ENCODE results near the gene KCNA3. TPM values are rescaled to one million over a fixed set of nuclear protein-coding genes. Genes with fewer than 3 reads are reported as not detected.

The KCNA3 gene
- polyA plus RNA-seq, 4 donors = 0.06 to 0.45 (median 0.27) TPM; not detected in 1

DNA sequence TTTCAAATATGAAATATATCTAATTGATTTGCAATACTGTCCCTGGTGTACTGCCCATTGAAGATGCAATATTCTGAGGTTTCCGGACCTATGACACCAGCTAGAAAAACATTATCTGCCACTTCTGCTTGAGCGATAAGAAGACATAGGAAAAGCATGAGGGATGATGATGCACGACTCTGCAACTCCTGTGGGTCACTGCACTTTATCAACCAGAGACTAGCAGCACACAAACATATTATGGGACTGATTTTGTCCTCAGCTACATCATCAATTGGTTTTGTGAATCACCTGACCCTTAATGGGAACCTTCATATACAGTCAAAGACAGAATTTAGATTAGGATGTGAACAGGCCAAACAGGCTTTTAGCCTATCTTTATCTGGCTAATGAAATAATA lies 13.8 kb upstream of the KCNA3 start:
- no peaks in the 10 kb centered on the region for H3K27me3 ChIP-seq (ENCODE audit: control insufficient read depth in 3 of 3, insufficient read depth in 3 of 3, low read length in 3 of 3)
- no peaks in the 10 kb centered on the region for H3K36me3 ChIP-seq (ENCODE audit: control insufficient read depth in 3 of 3, insufficient read depth in 2 of 3, low read depth in 1 of 3, low read length in 3 of 3)
- FAIRE-seq (no peak), DNase-seq (no peak)
- no peak overlapping the region for H3K4me3 ChIP-seq (ENCODE audit: low read depth in 1 of 3, low read length in 3 of 3)
- no peaks in the 10 kb centered on the region for H3K9me3 ChIP-seq (ENCODE audit: control insufficient read depth in 2 of 2, insufficient read depth in 1 of 2, low read depth in 1 of 2, low read length in 1 of 2)
- no peaks in the 10 kb centered on the region for H3K4me1 ChIP-seq (ENCODE audit: control insufficient read depth in 3 of 3, insufficient read depth in 2 of 3, low read depth in 1 of 3, low read length in 2 of 3)
- WGBS, 3 donors = 76 to 82% (median 79%) methylated on average over 3 of the region's 3 CpGs
- H3K27ac ChIP-seq (ENCODE audit: low read depth in 1 of 3, low read length in 2 of 3) = no peak overlapping the region

DNA sequence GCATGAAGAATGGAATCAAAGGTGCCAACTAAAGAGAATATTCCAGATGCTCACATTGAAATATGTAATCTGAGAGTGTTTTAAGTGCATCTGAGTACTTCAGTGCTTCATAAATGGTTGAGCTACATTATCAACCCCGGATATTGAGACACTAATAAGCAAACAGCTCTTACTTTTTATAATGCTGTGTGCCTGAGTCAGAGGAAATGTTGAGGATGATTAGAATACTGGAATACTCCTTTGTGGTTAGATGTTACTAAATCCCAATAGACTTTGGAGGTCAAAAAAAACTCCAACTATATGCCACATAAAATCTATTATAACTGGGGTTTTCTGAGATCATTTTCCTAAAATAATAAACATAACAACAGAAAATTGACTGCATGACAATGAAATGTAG lies 12.5 kb upstream of the KCNA3 start:
- Histone ChIP-seq H3K36me3 (ENCODE audit: control insufficient read depth in 3 of 3, insufficient read depth in 2 of 3, low read depth in 1 of 3, low read length in 3 of 3) (no peaks in the 10 kb centered on the region), H3K4me1 (ENCODE audit: control insufficient read depth in 3 of 3, insufficient read depth in 2 of 3, low read depth in 1 of 3, low read length in 2 of 3) (no peaks in the 10 kb centered on the region), H3K9me3 (ENCODE audit: control insufficient read depth in 2 of 2, insufficient read depth in 1 of 2, low read depth in 1 of 2, low read length in 1 of 2) (no peaks in the 10 kb centered on the region), H3K27ac (ENCODE audit: low read depth in 1 of 3, low read length in 2 of 3) (no peak overlapping the region), H3K4me3 (ENCODE audit: low read depth in 1 of 3, low read length in 3 of 3) (no peak overlapping the region), H3K27me3 (ENCODE audit: control insufficient read depth in 3 of 3, insufficient read depth in 3 of 3, low read length in 3 of 3) (no peaks in the 10 kb centered on the region)
- DNase-seq (no peak), FAIRE-seq (no peak)
- 44 to 76% (median 71%) methylated on average over 1 of the region's 1 CpG for WGBS, 3 donors

DNA sequence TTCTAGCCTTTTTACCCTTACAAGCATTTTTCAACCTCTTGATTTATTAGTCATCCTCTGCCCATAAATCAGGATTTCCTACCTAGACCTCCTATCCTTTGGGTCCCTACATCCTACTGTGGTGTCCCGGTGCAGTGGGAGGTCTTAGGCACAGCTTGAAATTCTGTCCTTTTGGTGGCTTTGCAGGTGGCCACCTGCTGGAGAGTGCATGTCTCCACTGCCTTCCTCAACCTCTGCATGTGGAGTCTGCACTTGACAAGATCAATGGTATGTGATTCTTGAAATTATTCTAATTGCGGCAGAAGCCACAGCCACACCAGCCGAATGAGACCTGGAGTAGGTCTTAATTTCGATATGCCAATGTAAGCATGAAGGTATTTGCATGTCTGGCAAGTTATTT lies 11.4 kb upstream of the KCNA3 start:
- H3K4me1 ChIP-seq (ENCODE audit: control insufficient read depth in 3 of 3, insufficient read depth in 2 of 3, low read depth in 1 of 3, low read length in 2 of 3) = no peaks in the 10 kb centered on the region
- H3K27me3 ChIP-seq (ENCODE audit: control insufficient read depth in 3 of 3, insufficient read depth in 3 of 3, low read length in 3 of 3) = no peaks in the 10 kb centered on the region
- H3K9me3 ChIP-seq (ENCODE audit: control insufficient read depth in 2 of 2, insufficient read depth in 1 of 2, low read depth in 1 of 2, low read length in 1 of 2) = no peaks in the 10 kb centered on the region
- no peak for DNase-seq
- no peak for FAIRE-seq
- no peak overlapping the region for H3K4me3 ChIP-seq (ENCODE audit: low read depth in 1 of 3, low read length in 3 of 3)
- H3K27ac ChIP-seq (ENCODE audit: low read depth in 1 of 3, low read length in 2 of 3) = no peak overlapping the region
- WGBS, 3 donors = 86 to 91% (median 89%) methylated on average over 4 of the region's 4 CpGs
- H3K36me3 ChIP-seq (ENCODE audit: control insufficient read depth in 3 of 3, insufficient read depth in 2 of 3, low read depth in 1 of 3, low read length in 3 of 3) = no peaks in the 10 kb centered on the region

- Histone ChIP-seq H3K27ac (ENCODE audit: low read depth in 1 of 3, low read length in 2 of 3) (no peak overlapping the region), H3K9me3 (ENCODE audit: control insufficient read depth in 2 of 2, insufficient read depth in 1 of 2, low read depth in 1 of 2, low read length in 1 of 2) (no peaks in the 10 kb centered on the region), H3K4me3 (ENCODE audit: low read depth in 1 of 3, low read length in 3 of 3) (no peak overlapping the region), H3K27me3 (ENCODE audit: control insufficient read depth in 3 of 3, insufficient read depth in 3 of 3, low read length in 3 of 3) (peaks cover 0 to 3% (median 3%) of the 10 kb centered on the region in 3 donors), H3K36me3 (ENCODE audit: control insufficient read depth in 3 of 3, insufficient read depth in 2 of 3, low read depth in 1 of 3, low read length in 3 of 3) (no peaks in the 10 kb centered on the region), H3K4me1 (ENCODE audit: control insufficient read depth in 3 of 3, insufficient read depth in 2 of 3, low read depth in 1 of 3, low read length in 2 of 3) (no peaks in the 10 kb centered on the region)
- FAIRE-seq = no peak
- DNase-seq = no peak
- 54 to 74% (median 71%) methylated on average over 2 of the region's 2 CpGs for WGBS, 3 donors
These were observed 9.8 kb upstream of the KCNA3 start for GRCh38 chr1:110684491-110684890.

DNA sequence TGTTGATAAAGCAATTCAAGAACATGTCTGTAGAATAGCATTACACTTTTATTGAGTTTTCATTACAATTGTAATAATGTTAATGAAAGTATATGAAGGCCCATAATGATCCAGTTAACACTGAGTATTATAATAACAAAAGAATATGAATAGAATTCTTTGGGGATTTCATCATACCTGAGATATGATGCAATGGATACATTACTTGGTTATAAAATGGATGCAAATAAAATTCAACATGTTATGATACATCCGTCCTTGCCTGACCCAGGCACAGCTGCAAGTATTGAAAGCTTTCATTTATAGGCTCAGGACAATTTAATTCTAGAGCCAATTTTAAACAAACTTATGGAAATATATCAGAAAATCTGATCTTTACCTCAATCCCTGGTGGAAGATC lies 8.2 kb upstream of the KCNA3 start:
- no peaks in the 10 kb centered on the region for H3K9me3 ChIP-seq (ENCODE audit: control insufficient read depth in 2 of 2, insufficient read depth in 1 of 2, low read depth in 1 of 2, low read length in 1 of 2)
- H3K27ac ChIP-seq (ENCODE audit: low read depth in 1 of 3, low read length in 2 of 3) = no peak overlapping the region
- H3K4me3 ChIP-seq (ENCODE audit: low read depth in 1 of 3, low read length in 3 of 3) = no peak overlapping the region
- FAIRE-seq (no peak), DNase-seq (no peak)
- 78 to 83% (median 81%) methylated on average over 1 of the region's 1 CpG for WGBS, 3 donors
- peaks cover 0 to 3% (median 3%) of the 10 kb centered on the region in 3 donors for H3K27me3 ChIP-seq (ENCODE audit: control insufficient read depth in 3 of 3, insufficient read depth in 3 of 3, low read length in 3 of 3)
- no peaks in the 10 kb centered on the region for H3K36me3 ChIP-seq (ENCODE audit: control insufficient read depth in 3 of 3, insufficient read depth in 2 of 3, low read depth in 1 of 3, low read length in 3 of 3)
- no peaks in the 10 kb centered on the region for H3K4me1 ChIP-seq (ENCODE audit: control insufficient read depth in 3 of 3, insufficient read depth in 2 of 3, low read depth in 1 of 3, low read length in 2 of 3)

GRCh38 chr1:110680036-110680735 lies 5.4 kb upstream of the KCNA3 start:
- FAIRE-seq (no peak), DNase-seq (no peak)
- Histone ChIP-seq H3K27ac (ENCODE audit: low read depth in 1 of 3, low read length in 2 of 3) (no peak overlapping the region), H3K36me3 (ENCODE audit: control insufficient read depth in 3 of 3, insufficient read depth in 2 of 3, low read depth in 1 of 3, low read length in 3 of 3) (no peaks in the 10 kb centered on the region), H3K9me3 (ENCODE audit: control insufficient read depth in 2 of 2, insufficient read depth in 1 of 2, low read depth in 1 of 2, low read length in 1 of 2) (no peaks in the 10 kb centered on the region), H3K27me3 (ENCODE audit: control insufficient read depth in 3 of 3, insufficient read depth in 3 of 3, low read length in 3 of 3) (peaks cover 0 to 19% (median 10%) of the 10 kb centered on the region in 3 donors), H3K4me3 (ENCODE audit: low read depth in 1 of 3, low read length in 3 of 3) (no peak overlapping the region), H3K4me1 (ENCODE audit: control insufficient read depth in 3 of 3, insufficient read depth in 2 of 3, low read depth in 1 of 3, low read length in 2 of 3) (no peaks in the 10 kb centered on the region)
- 60 to 84% (median 64%) methylated on average over 3 of the region's 3 CpGs for WGBS, 3 donors

DNA sequence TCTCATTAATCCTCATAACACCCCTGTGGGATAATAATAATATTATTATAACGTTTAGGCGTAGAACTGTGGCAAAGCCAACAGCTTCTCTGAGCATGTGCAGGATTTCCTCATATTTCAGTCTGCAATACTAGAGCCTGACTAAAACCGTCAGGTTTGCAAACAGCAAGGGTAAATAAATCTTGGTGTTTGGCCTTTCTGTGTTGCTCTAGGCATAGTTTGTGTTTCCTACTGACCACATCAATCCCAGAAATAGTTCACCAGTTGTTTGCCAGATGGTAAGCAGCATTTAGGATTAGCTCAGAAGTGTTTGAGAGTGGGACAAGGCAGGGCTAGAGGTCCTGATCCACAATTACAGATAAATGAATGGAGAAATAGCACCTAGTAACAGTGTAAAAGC lies 2.8 kb upstream of the KCNA3 start:
- Histone ChIP-seq H3K4me3 (ENCODE audit: low read depth in 1 of 3, low read length in 3 of 3) (no peak overlapping the region), H3K27me3 (ENCODE audit: control insufficient read depth in 3 of 3, insufficient read depth in 3 of 3, low read length in 3 of 3) (peaks cover 3 to 37% (median 29%) of the 10 kb centered on the region in 3 donors), H3K36me3 (ENCODE audit: control insufficient read depth in 3 of 3, insufficient read depth in 2 of 3, low read depth in 1 of 3, low read length in 3 of 3) (no peaks in the 10 kb centered on the region), H3K4me1 (ENCODE audit: control insufficient read depth in 3 of 3, insufficient read depth in 2 of 3, low read depth in 1 of 3, low read length in 2 of 3) (no peaks in the 10 kb centered on the region), H3K9me3 (ENCODE audit: control insufficient read depth in 2 of 2, insufficient read depth in 1 of 2, low read depth in 1 of 2, low read length in 1 of 2) (peaks cover 0 to 9% of the 10 kb centered on the region in 2 donors), H3K27ac (ENCODE audit: low read depth in 1 of 3, low read length in 2 of 3) (no peak overlapping the region)
- no peak for DNase-seq
- 52 to 68% (median 58%) methylated on average over 3 of the region's 3 CpGs for WGBS, 3 donors
- FAIRE-seq = no peak

- Histone ChIP-seq H3K4me3 (ENCODE audit: low read depth in 1 of 3, low read length in 3 of 3) (no peak overlapping the region), H3K27me3 (ENCODE audit: control insufficient read depth in 3 of 3, insufficient read depth in 3 of 3, low read length in 3 of 3) (peaks cover 3 to 38% (median 30%) of the 10 kb centered on the region in 3 donors), H3K9me3 (ENCODE audit: control insufficient read depth in 2 of 2, insufficient read depth in 1 of 2, low read depth in 1 of 2, low read length in 1 of 2) (peaks cover 0 to 9% of the 10 kb centered on the region in 2 donors), H3K27ac (ENCODE audit: low read depth in 1 of 3, low read length in 2 of 3) (no peak overlapping the region), H3K36me3 (ENCODE audit: control insufficient read depth in 3 of 3, insufficient read depth in 2 of 3, low read depth in 1 of 3, low read length in 3 of 3) (no peaks in the 10 kb centered on the region), H3K4me1 (ENCODE audit: control insufficient read depth in 3 of 3, insufficient read depth in 2 of 3, low read depth in 1 of 3, low read length in 2 of 3) (no peaks in the 10 kb centered on the region)
- FAIRE-seq (no peak), DNase-seq (no peak)
- WGBS, 3 donors = 29 to 63% (median 47%) methylated on average over 4 of the region's 4 CpGs
These were observed 2.2 kb upstream of the KCNA3 start for GRCh38 chr1:110676970-110677369.
